Measurements from ENCODE around the gene GPR162.
A peak's percentile ranks its signal among the peaks of the same experiment; 100 is the strongest.
"Not testable (repeated sequence)": the region's sequence is repeated elsewhere in the genome, so short reads cannot be mapped to it uniquely, and the experiment has no call there.

GPR162 gene

GRCh38 chr12:6860116-6860515 lies 38.5 kb downstream of the GPR162 start:
- no peak for DNase-seq

GRCh38 chr12:6860942-6861341 lies 39.3 kb downstream of the GPR162 start:
- no peak for DNase-seq

- DNase-seq = no peak
These were observed 39.8 kb downstream of the GPR162 start for GRCh38 chr12:6861391-6861790.

- no peak for DNase-seq
These were observed 41.4 kb downstream of the GPR162 start for GRCh38 chr12:6863033-6863432.

GRCh38 chr12:6863586-6864321 lies 42.1 kb downstream of the GPR162 start:
- DNase-seq = no peak

- not testable (repeated sequence) for DNase-seq
These were observed 43.7 kb downstream of the GPR162 start for GRCh38 chr12:6865307-6865706.

GRCh38 chr12:6866163-6866919 lies 44.7 kb downstream of the GPR162 start:
- DNase-seq = no peak

- DNase-seq = no peak
These were observed 45.3 kb downstream of the GPR162 start for GRCh38 chr12:6866920-6867412.

GRCh38 chr12:6867413-6868210 lies 46.0 kb downstream of the GPR162 start, which contains the start of gene TPI1:
Gene TPI1 (plus strand): TSS chr12:6867531. CDS start chr12:6867567, 36 bp downstream.
- peak; percentile 87 for DNase-seq

GRCh38 chr12:6868211-6869048 lies 46.8 kb downstream of the GPR162 start:
- peak; percentile 13 for DNase-seq

GRCh38 chr12:6869049-6870021 lies 47.7 kb downstream of the GPR162 start:
- DNase-seq = peak; percentile 88

GRCh38 chr12:6870304-6870703 lies 48.7 kb downstream of the GPR162 start:
- not testable (repeated sequence) for DNase-seq

- peak; percentile 47 for DNase-seq
These were observed 49.7 kb downstream of the GPR162 start for GRCh38 chr12:6871052-6871957.

- peak; percentile 88 for DNase-seq
These were observed 50.7 kb downstream of the GPR162 start for GRCh38 chr12:6872073-6873048.

GRCh38 chr12:6873094-6874014 lies 51.7 kb downstream of the GPR162 start, which contains the start of gene SPSB2:
Gene SPSB2 (minus strand): TSS chr12:6873303. CDS start chr12:6872901, 402 bp downstream.
- DNase-seq = peak; percentile 100

- DNase-seq = not testable (repeated sequence)
These were observed 52.4 kb downstream of the GPR162 start for GRCh38 chr12:6874015-6874368.
